ENCODE data around the gene RXFP2. TPM values are rescaled to one million over a fixed set of nuclear protein-coding genes. Genes with fewer than 3 reads are reported as not detected.

The RXFP2 gene
- total and polyA plus RNA-seq, 10 of the 15 experiments (the other 5 are each of a cell fraction or from before 2014, with no cell fraction given): 0.01 to 0.05 TPM; not detected in 8

GRCh38 chr13:31846182-31846938 lies 107.0 kb downstream of the RXFP2 start (continued):
- no peak for TF ChIP-seq ZBTB11 (CRISPR knock-in tag; IDR thresholded peaks at IDR 0.05)
- no peak for TF ChIP-seq CUX1 (IDR thresholded peaks at IDR 0.05; ENCODE audit: insufficient replicate concordance, low read depth, low read length)
- TF ChIP-seq KLF5 (IDR thresholded peaks at IDR 0.05; ENCODE audit: partially characterized antibody): no peak
- no peak for TF ChIP-seq MYB (IDR thresholded peaks at IDR 0.05; ENCODE audit: borderline replicate concordance, low read depth, low read length)
- TF ChIP-seq ZNF274 (IDR thresholded peaks at IDR 0.05; ENCODE audit: insufficient read depth, insufficient read length): no peak
- no peak for TF ChIP-seq GABPA (IDR thresholded peaks at IDR 0.05; ENCODE audit: low read depth)
- TF ChIP-seq IKZF2 (IDR thresholded peaks at IDR 0.05): no peak
- TF ChIP-seq NFYB (IDR thresholded peaks at IDR 0.05; ENCODE audit: insufficient read depth, low read depth, low read length): peak; percentile 71; the same call in 1 of the 2 replicates
- no peak for TF ChIP-seq MXI1 (IDR thresholded peaks at IDR 0.05; ENCODE audit: low read depth, low read length)
- no peak for TF ChIP-seq RFX5 (IDR thresholded peaks at IDR 0.05; ENCODE audit: low read depth, low read length)
- no peak for TF ChIP-seq FOS (IDR thresholded peaks at IDR 0.05; ENCODE audit: borderline replicate concordance, extremely low read depth, insufficient read length)
- peak; percentile 27 for TF ChIP-seq SP1 (IDR thresholded peaks at IDR 0.05; ENCODE audit: low read depth, low read length)
- TF ChIP-seq CHD4 (IDR thresholded peaks at IDR 0.05): no peak
- no peak for TF ChIP-seq E4F1 (IDR thresholded peaks at IDR 0.05; ENCODE audit: borderline replicate concordance, partially characterized antibody)
- no peak for TF ChIP-seq ZNF24 (IDR thresholded peaks at IDR 0.05)
- peak; percentile 71; the same call in 1 of the 2 replicates for TF ChIP-seq GATAD2B (conservative IDR thresholded peaks at IDR 0.05; ENCODE audit: low read depth)
- TF ChIP-seq NR2C2 (IDR thresholded peaks at IDR 0.05; ENCODE audit: borderline replicate concordance, control insufficient read depth, insufficient read length, low read depth): no peak
- TF ChIP-seq NR2F1 (conservative IDR thresholded peaks at IDR 0.05): peak; percentile 22; the same call in 1 of the 2 replicates
- TF ChIP-seq RCOR1 (conservative IDR thresholded peaks at IDR 0.05; ENCODE audit: low read depth, low read length): no peak
- TF ChIP-seq CBFB (IDR thresholded peaks at IDR 0.05; ENCODE audit: low read depth): no peak
